ENCODE results near the gene SRSF3.

DNA sequence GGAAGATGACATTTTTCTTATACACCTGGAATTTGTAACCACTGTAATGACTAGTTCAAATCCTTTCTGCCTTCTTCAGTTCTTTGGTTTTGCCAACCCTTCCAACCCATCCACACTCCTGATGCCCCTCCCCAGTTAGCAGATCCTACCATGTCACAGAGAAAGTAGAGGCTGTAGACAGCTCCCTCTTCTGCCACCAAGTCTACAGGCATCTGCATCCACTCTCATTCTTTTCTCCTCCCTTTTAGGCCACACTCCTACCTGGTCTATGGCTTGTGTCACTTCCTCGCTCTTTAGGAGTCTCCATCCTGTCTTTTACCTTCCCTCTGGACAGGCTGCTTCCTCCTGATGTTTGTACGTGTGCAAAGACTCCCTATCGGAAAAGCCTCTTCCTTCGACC, 33.3 kb upstream of the SRSF3 start:
- TF ChIP-seq EZH2 (IDR thresholded peaks at IDR 0.05; ENCODE audit: borderline replicate concordance, insufficient read depth, low read length, poor library complexity, severe bottlenecking) (no peak), EP300 (conservative IDR thresholded peaks at IDR 0.05; ENCODE audit: poor library complexity, severe bottlenecking) (no peak), SMC3 (conservative IDR thresholded peaks at IDR 0.05; ENCODE audit: poor library complexity) (no peak), POLR2AphosphoS5 (IDR thresholded peaks at IDR 0.05) (no peak)
- TF ChIP-seq, protein P1, sequence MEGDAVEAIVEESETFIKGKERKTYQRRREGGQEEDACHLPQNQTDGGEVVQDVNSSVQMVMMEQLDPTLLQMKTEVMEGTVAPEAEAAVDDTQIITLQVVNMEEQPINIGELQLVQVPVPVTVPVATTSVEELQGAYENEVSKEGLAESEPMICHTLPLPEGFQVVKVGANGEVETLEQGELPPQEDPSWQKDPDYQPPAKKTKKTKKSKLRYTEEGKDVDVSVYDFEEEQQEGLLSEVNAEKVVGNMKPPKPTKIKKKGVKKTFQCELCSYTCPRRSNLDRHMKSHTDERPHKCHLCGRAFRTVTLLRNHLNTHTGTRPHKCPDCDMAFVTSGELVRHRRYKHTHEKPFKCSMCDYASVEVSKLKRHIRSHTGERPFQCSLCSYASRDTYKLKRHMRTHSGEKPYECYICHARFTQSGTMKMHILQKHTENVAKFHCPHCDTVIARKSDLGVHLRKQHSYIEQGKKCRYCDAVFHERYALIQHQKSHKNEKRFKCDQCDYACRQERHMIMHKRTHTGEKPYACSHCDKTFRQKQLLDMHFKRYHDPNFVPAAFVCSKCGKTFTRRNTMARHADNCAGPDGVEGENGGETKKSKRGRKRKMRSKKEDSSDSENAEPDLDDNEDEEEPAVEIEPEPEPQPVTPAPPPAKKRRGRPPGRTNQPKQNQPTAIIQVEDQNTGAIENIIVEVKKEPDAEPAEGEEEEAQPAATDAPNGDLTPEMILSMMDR (IDR thresholded peaks at IDR 0.05; ENCODE audit: poor library complexity, severe bottlenecking) = no peak
- TF ChIP-seq, protein P2, sequence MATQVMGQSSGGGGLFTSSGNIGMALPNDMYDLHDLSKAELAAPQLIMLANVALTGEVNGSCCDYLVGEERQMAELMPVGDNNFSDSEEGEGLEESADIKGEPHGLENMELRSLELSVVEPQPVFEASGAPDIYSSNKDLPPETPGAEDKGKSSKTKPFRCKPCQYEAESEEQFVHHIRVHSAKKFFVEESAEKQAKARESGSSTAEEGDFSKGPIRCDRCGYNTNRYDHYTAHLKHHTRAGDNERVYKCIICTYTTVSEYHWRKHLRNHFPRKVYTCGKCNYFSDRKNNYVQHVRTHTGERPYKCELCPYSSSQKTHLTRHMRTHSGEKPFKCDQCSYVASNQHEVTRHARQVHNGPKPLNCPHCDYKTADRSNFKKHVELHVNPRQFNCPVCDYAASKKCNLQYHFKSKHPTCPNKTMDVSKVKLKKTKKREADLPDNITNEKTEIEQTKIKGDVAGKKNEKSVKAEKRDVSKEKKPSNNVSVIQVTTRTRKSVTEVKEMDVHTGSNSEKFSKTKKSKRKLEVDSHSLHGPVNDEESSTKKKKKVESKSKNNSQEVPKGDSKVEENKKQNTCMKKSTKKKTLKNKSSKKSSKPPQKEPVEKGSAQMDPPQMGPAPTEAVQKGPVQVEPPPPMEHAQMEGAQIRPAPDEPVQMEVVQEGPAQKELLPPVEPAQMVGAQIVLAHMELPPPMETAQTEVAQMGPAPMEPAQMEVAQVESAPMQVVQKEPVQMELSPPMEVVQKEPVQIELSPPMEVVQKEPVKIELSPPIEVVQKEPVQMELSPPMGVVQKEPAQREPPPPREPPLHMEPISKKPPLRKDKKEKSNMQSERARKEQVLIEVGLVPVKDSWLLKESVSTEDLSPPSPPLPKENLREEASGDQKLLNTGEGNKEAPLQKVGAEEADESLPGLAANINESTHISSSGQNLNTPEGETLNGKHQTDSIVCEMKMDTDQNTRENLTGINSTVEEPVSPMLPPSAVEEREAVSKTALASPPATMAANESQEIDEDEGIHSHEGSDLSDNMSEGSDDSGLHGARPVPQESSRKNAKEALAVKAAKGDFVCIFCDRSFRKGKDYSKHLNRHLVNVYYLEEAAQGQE (IDR thresholded peaks at IDR 0.05; ENCODE audit: borderline replicate concordance) = no peak
